Skeletal muscle tissue (tissue), 4 donors: ENCODE measurements around the gene TAF4. TPM values are rescaled to one million over a fixed set of nuclear protein-coding genes. Genes with fewer than 3 reads are reported as not detected.

Source experiments
- H3K27ac ChIP-seq: one replicate; pipeline ENCODE4 v1.7.0; 2013; ENCODE audit warnings: mild to moderate bottlenecking, low read depth, low read length, inconsistent platforms
- H3K27me3 ChIP-seq, 3 donors: one replicate each; pipeline ENCODE4 v1.7.0; 2013; ENCODE audit warnings: low read length in 3 of 3; ENCODE audit not compliant: control insufficient read depth in 3 of 3, insufficient read depth in 3 of 3
- H3K36me3 ChIP-seq, 3 donors: one replicate each; pipeline ENCODE4 v1.7.0; 2013; ENCODE audit warnings: low read length in 3 of 3; ENCODE audit not compliant: control insufficient read depth in 3 of 3, insufficient read depth in 3 of 3
- H3K4me1 ChIP-seq, 3 donors: one replicate each; pipeline ENCODE4 v1.7.0; 2013; ENCODE audit warnings: low read length in 3 of 3, mild to moderate bottlenecking in 3 of 3; ENCODE audit not compliant: control insufficient read depth in 3 of 3, insufficient read depth in 3 of 3
- H3K4me3 ChIP-seq, 3 donors: one replicate each; pipeline ENCODE4 v1.7.0; 2013; ENCODE audit warnings: low read length in 3 of 3
- H3K9ac ChIP-seq, 3 donors: one replicate each; pipeline ENCODE4 v1.7.0; 2013; ENCODE audit warnings: low read length in 3 of 3, mild to moderate bottlenecking in 3 of 3, moderate library complexity in 2 of 3, low read depth in 1 of 3
- H3K9me3 ChIP-seq, 3 donors: one replicate each; pipeline ENCODE4 v1.7.0; 2013; ENCODE audit warnings: low read length in 3 of 3; ENCODE audit not compliant: control insufficient read depth in 3 of 3
- total RNA-seq: library from RNA; depleted of rRNA; stranded (reverse); fragments of >200 nt; gene quantifications from one replicate; pipeline ENCODE4 v1.2.3, GENCODE V29; 2014
- donor health status: Osteomylitis.

Gene TAF4
- total RNA-seq, 1 donor from 2014 or later, result 4.2 TPM

DNA sequence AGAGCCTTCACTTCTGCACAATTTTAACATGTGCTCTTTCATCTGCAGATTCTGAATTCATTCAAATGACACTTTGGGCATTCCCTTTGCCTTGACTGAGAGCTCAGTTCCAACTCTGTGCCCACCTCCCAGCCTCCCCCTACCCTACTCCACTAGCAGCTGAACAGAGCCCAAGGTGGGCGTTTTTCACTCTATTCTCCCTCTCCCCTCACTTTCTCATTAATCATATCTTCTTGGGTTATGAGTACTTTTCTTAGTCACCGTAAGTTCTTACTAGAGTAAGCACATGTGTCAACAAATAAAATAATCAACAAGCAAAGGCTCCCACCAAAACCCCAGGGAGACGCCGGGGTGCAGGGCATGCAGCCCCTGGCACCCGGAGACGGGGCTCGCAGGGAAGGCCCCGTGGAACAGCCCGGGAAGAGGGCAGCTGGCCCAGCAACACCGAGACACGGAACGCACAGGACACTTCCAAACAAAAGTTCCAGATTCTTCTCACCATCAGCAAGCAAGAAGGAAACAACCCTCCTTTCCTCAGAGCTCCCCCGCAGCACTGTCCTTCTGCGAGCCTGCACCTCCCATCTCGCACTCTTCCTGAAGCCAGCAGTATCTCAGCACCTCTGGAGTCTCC is 34.1 kb downstream of the TAF4 start:
- no peaks in the 10 kb centered on the region for H3K36me3 ChIP-seq
- H3K27ac ChIP-seq, result no peak overlapping the region
- H3K9ac ChIP-seq, result peak overlapping the region in 1 of 3 donors; percentile 33

DNA sequence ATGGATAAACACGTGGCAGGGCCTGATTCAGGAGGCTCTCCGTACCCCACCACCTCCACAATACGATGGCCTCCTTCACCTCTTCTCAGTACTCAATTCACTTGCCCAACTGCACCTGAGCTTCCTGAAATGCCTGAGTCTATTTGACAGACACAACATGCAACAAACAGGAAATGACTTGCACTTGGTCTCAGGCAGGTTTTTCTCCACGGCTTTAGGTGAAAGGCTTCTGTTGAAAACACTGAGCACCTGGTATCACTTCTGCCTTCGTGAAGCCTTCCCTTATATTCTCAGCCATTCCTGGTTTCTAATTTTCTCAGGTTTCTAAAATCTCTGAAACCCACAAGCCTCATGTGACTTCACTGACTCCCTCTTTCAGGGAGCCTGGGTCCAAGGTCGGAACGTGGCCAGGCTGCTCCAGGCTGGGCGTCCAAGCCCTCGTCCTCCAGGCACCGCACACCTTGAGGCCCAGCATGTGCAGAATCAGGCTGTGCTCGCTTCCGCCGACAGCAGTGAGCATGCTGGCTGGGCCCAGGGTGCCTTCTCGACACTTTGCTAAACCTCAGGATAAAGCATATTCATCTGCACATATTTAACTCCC is 34.7 kb downstream of the TAF4 start:
- Histone ChIP-seq H3K4me3 (no peak overlapping the region), H3K27me3 (no peaks in the 10 kb centered on the region), H3K36me3 (no peaks in the 10 kb centered on the region), H3K4me1 (peaks cover 20 to 41% (median 30%) of the 10 kb centered on the region in 3 donors), H3K27ac (no peak overlapping the region), H3K9ac (peak overlapping the region in 1 of 3 donors; percentile 33), H3K9me3 (no peaks in the 10 kb centered on the region)

More for the DNA sequence above, 34.1 kb downstream of the TAF4 start:
- Histone ChIP-seq H3K4me1 (peaks cover 14 to 34% (median 24%) of the 10 kb centered on the region in 3 donors), H3K9me3 (no peaks in the 10 kb centered on the region), H3K4me3 (no peak overlapping the region), H3K27me3 (no peaks in the 10 kb centered on the region)

DNA sequence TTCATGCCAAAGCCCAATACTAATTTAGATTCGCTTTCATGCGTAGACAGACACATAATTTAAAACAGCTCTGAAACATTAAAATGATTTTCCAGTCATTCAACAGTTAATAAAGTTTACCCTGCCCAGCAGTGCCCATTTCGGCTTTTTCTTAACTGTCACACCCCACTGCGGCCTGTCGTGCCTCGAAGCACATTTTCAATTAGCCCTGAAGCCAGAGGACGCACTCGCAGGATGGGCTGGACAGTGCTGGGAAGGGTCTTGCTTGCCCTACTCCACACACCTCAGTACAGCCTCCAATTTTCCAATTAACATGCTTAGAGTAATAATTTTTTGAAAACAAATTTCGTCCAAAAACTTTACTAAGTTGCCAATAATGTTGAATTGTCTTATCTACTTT is 35.3 kb downstream of the TAF4 start:
- Histone ChIP-seq H3K4me3 (no peak overlapping the region), H3K4me1 (peaks cover 26 to 46% (median 36%) of the 10 kb centered on the region in 3 donors), H3K27me3 (no peaks in the 10 kb centered on the region), H3K36me3 (no peaks in the 10 kb centered on the region), H3K9ac (no peak overlapping the region), H3K9me3 (no peaks in the 10 kb centered on the region), H3K27ac (no peak overlapping the region)

DNA sequence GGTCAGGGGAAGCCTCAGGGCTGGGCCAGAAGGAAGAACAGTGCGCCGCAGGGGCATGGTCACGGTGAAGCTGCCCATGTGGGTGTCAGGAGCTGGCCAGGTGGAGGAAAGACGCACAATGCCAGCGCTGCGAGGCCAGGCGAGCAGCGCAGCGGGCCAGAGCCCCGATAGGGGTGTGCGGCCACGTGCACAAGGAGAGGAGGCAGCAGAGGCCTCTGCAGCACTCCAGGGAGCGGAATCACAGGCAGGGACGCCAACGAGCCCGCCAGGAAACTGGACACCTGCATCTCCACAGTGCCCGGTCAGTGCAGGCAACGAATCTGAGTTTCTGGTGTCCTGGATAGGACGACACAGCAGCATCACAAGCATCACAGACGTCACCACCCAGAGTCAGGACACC is 35.7 kb downstream of the TAF4 start:
- no peaks in the 10 kb centered on the region for H3K27me3 ChIP-seq
- H3K27ac ChIP-seq, result no peak overlapping the region
- H3K4me3 ChIP-seq, result no peak overlapping the region
- H3K9me3 ChIP-seq, result no peaks in the 10 kb centered on the region
- no peak overlapping the region for H3K9ac ChIP-seq
- H3K36me3 ChIP-seq, result no peaks in the 10 kb centered on the region
- peaks cover 27 to 50% (median 40%) of the 10 kb centered on the region in 3 donors for H3K4me1 ChIP-seq

DNA sequence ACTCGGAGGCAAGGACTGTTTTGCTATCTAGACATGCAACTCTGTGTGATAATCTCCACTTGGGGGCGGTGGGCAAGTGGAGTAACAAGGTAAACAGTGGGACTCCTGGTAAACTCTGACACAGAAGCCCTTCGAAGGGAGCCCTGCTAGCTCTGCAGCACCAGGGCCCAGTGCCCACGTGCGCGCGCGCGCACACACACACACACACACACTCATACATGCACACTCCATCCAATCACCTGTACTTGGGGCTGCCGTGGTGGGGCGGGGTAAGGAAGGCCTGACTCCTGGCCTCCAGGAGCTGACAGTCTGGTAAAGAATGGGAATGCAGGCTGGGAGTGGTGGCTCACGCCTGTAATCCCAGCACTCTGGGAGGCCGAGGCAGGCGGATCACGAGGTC is 36.4 kb downstream of the TAF4 start:
- no peaks in the 10 kb centered on the region for H3K9me3 ChIP-seq
- peaks cover 27 to 53% (median 43%) of the 10 kb centered on the region in 3 donors for H3K4me1 ChIP-seq
- no peak overlapping the region for H3K9ac ChIP-seq
- no peak overlapping the region for H3K27ac ChIP-seq
- H3K4me3 ChIP-seq, result no peak overlapping the region
- H3K36me3 ChIP-seq, result no peaks in the 10 kb centered on the region
- no peaks in the 10 kb centered on the region for H3K27me3 ChIP-seq

DNA sequence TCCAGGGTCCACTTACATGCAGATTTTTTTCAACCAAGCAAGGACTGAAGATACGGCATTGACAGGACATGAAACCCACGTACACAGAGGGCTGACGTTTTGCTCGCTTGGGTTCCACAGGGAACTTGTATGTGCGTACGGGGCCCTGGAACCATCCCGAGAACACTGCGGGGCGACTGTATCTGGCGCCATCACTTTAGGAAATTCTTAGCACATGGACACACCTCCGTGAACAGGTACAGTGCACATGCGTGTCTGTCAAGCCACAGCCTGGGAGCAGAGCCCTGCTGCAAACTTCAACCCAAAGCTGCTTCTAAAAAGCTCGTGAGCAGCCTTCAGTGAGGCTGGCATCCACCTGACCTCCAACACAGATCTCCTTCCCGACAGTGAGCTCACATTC is 37.3 kb downstream of the TAF4 start:
- Histone ChIP-seq H3K4me1 (peaks cover 27 to 54% (median 46%) of the 10 kb centered on the region in 3 donors), H3K27ac (no peak overlapping the region), H3K9me3 (no peaks in the 10 kb centered on the region)

DNA sequence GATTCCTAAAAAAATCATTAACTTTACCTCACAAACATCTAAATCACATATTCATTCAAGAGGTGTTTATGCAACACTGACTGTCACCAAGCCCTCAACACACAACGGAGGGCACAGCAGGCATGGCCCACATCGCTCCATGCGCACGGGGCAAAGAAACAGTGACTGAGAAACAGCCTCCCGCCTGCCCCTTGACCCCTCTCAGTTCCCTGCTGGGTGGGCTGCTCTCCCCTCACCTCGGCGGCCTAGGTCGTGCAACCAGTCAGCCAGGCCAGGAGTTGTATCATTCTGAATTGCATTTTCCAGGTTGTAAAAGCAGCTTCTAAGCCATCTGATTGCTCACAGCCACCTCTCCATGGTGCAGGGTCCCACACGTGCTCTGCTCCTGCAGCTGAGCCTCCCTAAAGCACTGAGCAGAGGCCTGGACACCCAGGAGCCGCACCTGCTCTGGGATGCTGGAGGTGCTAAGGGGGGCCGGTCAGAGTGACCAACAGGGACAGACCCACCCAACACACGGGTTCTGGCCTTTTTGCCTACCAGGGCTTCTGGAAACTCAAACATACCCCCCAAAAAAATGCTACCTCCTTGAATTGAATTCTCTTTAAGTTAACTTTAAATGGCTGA is 37.9 kb downstream of the TAF4 start:
- H3K36me3 ChIP-seq, result no peaks in the 10 kb centered on the region
- H3K27me3 ChIP-seq, result no peaks in the 10 kb centered on the region
- H3K9ac ChIP-seq, result peak overlapping the region in 1 of 3 donors; percentile 35
- no peaks in the 10 kb centered on the region for H3K9me3 ChIP-seq
- peaks cover 23 to 54% (median 44%) of the 10 kb centered on the region in 3 donors for H3K4me1 ChIP-seq
- no peak overlapping the region for H3K27ac ChIP-seq
- no peak overlapping the region for H3K4me3 ChIP-seq

More for the DNA sequence above, 37.3 kb downstream of the TAF4 start:
- Histone ChIP-seq H3K36me3 (no peaks in the 10 kb centered on the region), H3K27me3 (no peaks in the 10 kb centered on the region), H3K4me3 (no peak overlapping the region), H3K9ac (no peak overlapping the region)

DNA sequence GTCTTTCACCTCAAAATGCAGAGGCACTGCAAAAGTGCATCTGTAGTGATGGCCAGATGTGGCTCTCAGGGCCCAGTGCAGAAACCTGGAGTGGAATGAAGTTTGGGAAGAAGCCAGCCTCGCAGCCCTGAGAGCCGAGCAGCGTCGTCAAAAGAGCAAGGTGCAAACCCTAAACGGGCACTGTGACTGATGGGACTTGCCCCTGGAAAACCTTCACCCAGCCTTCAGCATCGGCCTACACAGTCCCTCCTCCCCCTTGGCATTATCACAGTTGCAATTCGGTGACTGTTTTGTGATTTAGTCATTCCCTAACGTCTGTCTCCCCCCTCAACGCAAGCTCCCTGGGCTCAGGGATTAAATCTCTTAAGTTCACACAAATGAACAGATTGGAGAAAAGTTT is 38.6 kb downstream of the TAF4 start:
- Histone ChIP-seq H3K27me3 (no peaks in the 10 kb centered on the region), H3K36me3 (no peaks in the 10 kb centered on the region), H3K27ac (no peak overlapping the region), H3K9me3 (no peaks in the 10 kb centered on the region), H3K4me1 (peaks cover 22 to 54% (median 42%) of the 10 kb centered on the region in 3 donors), H3K9ac (no peak overlapping the region), H3K4me3 (no peak overlapping the region)

DNA sequence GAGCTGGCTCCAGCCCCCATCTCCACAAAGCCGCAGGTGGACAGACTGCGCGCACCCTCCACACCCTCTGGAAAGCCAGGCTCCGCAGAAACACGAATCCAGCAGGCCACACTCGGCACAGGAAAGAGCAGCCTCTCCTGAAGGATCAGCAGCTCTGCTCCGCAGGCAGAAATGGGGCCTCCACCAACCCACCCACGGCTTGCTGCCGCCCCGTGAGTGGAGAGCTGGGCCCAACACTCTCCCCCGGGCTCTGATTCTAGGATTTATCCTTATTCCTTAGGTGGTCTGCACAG is 39.2 kb downstream of the TAF4 start:
- Histone ChIP-seq H3K9me3 (no peaks in the 10 kb centered on the region), H3K4me3 (no peak overlapping the region), H3K4me1 (peaks cover 26 to 53% (median 42%) of the 10 kb centered on the region in 3 donors), H3K9ac (peak overlapping the region in 1 of 3 donors; percentile 40), H3K36me3 (no peaks in the 10 kb centered on the region), H3K27ac (no peak overlapping the region), H3K27me3 (no peaks in the 10 kb centered on the region)

DNA sequence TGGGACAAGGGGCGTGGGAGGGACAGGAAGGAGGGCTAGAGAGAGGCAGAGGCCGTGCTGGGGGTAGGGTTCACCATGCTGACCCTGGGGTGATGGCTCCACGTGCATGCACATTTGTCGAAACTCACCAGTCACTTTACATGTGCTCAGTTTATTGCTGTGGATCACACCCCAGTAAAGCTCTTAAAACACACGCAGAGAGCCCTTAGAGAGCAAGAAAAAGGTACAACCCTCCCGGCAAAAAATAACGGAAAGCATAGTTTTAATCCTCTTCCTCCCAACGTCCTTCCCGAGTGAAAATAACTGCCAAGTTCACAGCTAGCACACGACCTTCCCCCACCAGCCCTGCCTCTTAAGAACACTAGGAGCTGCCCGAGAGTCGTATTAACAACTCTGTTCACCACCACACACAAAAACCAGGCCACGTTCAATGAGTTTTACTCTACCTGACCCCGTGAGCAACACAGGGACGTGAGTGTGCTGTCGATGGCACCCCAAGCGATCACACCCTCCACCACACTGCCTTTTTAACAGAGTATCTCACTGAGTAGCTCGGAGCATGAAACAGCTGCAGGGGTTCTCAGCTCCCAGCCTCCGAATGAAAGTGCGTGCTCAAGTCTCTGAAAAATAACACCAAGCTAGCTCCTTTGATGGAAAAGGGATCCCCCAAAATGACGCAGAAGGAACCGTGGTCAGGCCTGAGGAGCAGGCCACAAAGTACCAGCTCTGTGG is 39.7 kb downstream of the TAF4 start:
- peak overlapping the region in 1 of 3 donors; percentile 54 for H3K9ac ChIP-seq
- no peaks in the 10 kb centered on the region for H3K27me3 ChIP-seq
- H3K9me3 ChIP-seq, result no peaks in the 10 kb centered on the region
- no peaks in the 10 kb centered on the region for H3K36me3 ChIP-seq
- peaks cover 31 to 53% (median 47%) of the 10 kb centered on the region in 3 donors for H3K4me1 ChIP-seq
- H3K4me3 ChIP-seq, result peak overlapping the region in 1 of 3 donors; percentile 13
- peak overlapping the region; percentile 29 for H3K27ac ChIP-seq
